Endothelial cell of umbilical vein (primary cell): Measurements from ENCODE around the gene AMT. TPM values are rescaled to one million over a fixed set of nuclear protein-coding genes. Genes with fewer than 3 reads are reported as not detected.
A peak's percentile ranks its signal among the peaks of the same experiment; 100 is the strongest.

ENCODE experiments used
- BruUV-seq: library from RNA; stranded (reverse); fragments of 400-500 nt; replicated peaks from 2 replicates; lab custom pipeline; 2021; lab: Mats Ljungman, UMichigan
- CTCF ChIA-PET: fragments of 300-600, 350-600 bp; sonication (Branson Sonifier 250); formaldehyde crosslinking; loops from one replicate; lab custom pipeline; 2021; ENCODE audit warnings: antibody characterized with exemption, inconsistent platforms; lab: Charles Lee
- POLR2A ChIA-PET: fragments of 300-600, 350-600 bp; sonication (Branson Sonifier 250); formaldehyde crosslinking; loops from one replicate; lab custom pipeline; 2021; ENCODE audit warnings: antibody characterized with exemption, inconsistent platforms; lab: Charles Lee
- DNase-seq: peaks from one replicate; pipeline ENCODE4 v3.0.0-alpha.2; 2011; ENCODE audit warnings: low read depth, low spot score
- FAIRE-seq: peaks from 2 replicates; lab custom pipeline; 2011; peaks lifted over from hg19 to GRCh38; lab: Jason Lieb, UNC
- H2AFZ ChIP-seq: 2 replicates; pipeline ENCODE4 v1.6.0; 2012; ENCODE audit warnings: low read depth, low read length, control low read depth, inconsistent platforms
- H3K27ac ChIP-seq: 2 replicates; pipeline ENCODE4 v1.5.1; 2011; ENCODE audit warnings: low read depth, mild to moderate bottlenecking, control low read depth, low read length, moderate library complexity; ENCODE audit not compliant: insufficient read depth
- H3K27me3 ChIP-seq, 2 experiments: 2 replicates each; pipeline versions ENCODE4 v1.6.0 to v1.6.1; 2011; ENCODE audit warnings: low read length in 2 of 2, mixed read lengths in 1 of 2; ENCODE audit not compliant: control insufficient read depth in 2 of 2, insufficient read depth in 2 of 2
- H3K36me3 ChIP-seq, 2 experiments: 2 replicates in 1 of 2; 3 replicates in 1 of 2; pipeline ENCODE4 v1.5.1; 2011; ENCODE audit warnings: low read length in 2 of 2, mild to moderate bottlenecking in 1 of 2, moderate library complexity in 1 of 2; ENCODE audit not compliant: control insufficient read depth in 2 of 2, insufficient read depth in 2 of 2; ENCODE audit errors: extremely low read depth in 1 of 2
- H3K4me1 ChIP-seq: 3 replicates; pipeline ENCODE4 v1.5.1; 2011; ENCODE audit warnings: mild to moderate bottlenecking, low read length; ENCODE audit not compliant: control insufficient read depth, insufficient read depth; ENCODE audit errors: extremely low read depth
- H3K4me2 ChIP-seq: 2 replicates; pipeline ENCODE4 v1.6.1; 2011; ENCODE audit warnings: low read length, control low read depth, mixed read lengths; ENCODE audit not compliant: insufficient read depth
- H3K4me3 ChIP-seq, 3 experiments: fragments of 200-600 bp in 1 of 3; sonication (generic), shearing (Covaris generic) in 1 of 3; replicated peaks in 1 of 3; 2 replicates each; pipeline ENCODE4 v1.5.1; 2011 to 2016; ENCODE audit warnings: control low read depth in 3 of 3, low read length in 3 of 3, mild to moderate bottlenecking in 2 of 3, inconsistent platforms in 1 of 3, low read depth in 1 of 3, moderate library complexity in 1 of 3; ENCODE audit not compliant: insufficient read depth in 1 of 3
- H3K79me2 ChIP-seq: 2 replicates; pipeline ENCODE4 v1.6.0; 2012; ENCODE audit warnings: low read length, inconsistent platforms; ENCODE audit not compliant: control insufficient read depth, insufficient read depth
- H3K9ac ChIP-seq: replicated peaks from 2 replicates; pipeline ENCODE3; 2011; ENCODE audit warnings: low read length, control low read depth; ENCODE audit not compliant: insufficient read depth; ENCODE audit errors: extremely low read depth
- H3K9me1 ChIP-seq: replicated peaks from 3 replicates; pipeline ENCODE4 v1.6.0; 2011; ENCODE audit warnings: mild to moderate bottlenecking, low read length; ENCODE audit not compliant: control insufficient read depth, insufficient read depth; ENCODE audit errors: extremely low read depth
- H3K9me3 ChIP-seq: replicated peaks from 2 replicates; pipeline ENCODE4 v1.5.1; 2012; ENCODE audit warnings: low read length, inconsistent platforms; ENCODE audit not compliant: control insufficient read depth, insufficient read depth
- H4K20me1 ChIP-seq: replicated peaks from 2 replicates; pipeline ENCODE3; 2011; ENCODE audit warnings: mild to moderate bottlenecking, low read length; ENCODE audit not compliant: control insufficient read depth, insufficient read depth; ENCODE audit errors: extremely low read depth
- EZH2 ChIP-seq: IDR thresholded peaks from 2 replicates; pipeline ENCODE4 v1.6.1; 2012; ENCODE audit warnings: borderline replicate concordance, low read depth, mild to moderate bottlenecking, moderate library complexity, low read length, inconsistent platforms; ENCODE audit not compliant: severe bottlenecking
- GATA2 ChIP-seq: IDR thresholded peaks from 2 replicates; pipeline ENCODE4 v1.7.0; 2011; ENCODE audit warnings: low read depth, mild to moderate bottlenecking, moderate library complexity, mixed read lengths, low read length; ENCODE audit not compliant: insufficient read length, insufficient read depth
- JUN ChIP-seq: IDR thresholded peaks from 2 replicates; pipeline ENCODE4 v1.6.1; 2011; ENCODE audit warnings: borderline replicate concordance, low read depth; ENCODE audit not compliant: insufficient read length, insufficient read depth
- MAX ChIP-seq: IDR thresholded peaks from 2 replicates; pipeline ENCODE4 v1.6.1; 2011; ENCODE audit not compliant: insufficient read depth, insufficient read length
- POLR2A ChIP-seq: IDR thresholded peaks from 2 replicates; pipeline ENCODE4 v1.6.1; 2012; ENCODE audit warnings: low read depth, mild to moderate bottlenecking, control low read depth, low read length
- POLR2AphosphoS5 ChIP-seq: IDR thresholded peaks from 2 replicates; pipeline ENCODE4 v1.6.1; 2012; ENCODE audit warnings: low read depth, mild to moderate bottlenecking, control low read depth, low read length, moderate library complexity; ENCODE audit not compliant: insufficient read depth
- dilution Hi-C: fragments of 300-500 bp; cut with MboI; formaldehyde crosslinking; loops from one replicate; pipeline ENCODE4 v1.15.0; 2019; ENCODE audit warnings: low sequenced_read_pairs; ENCODE audit not compliant: extremely low pct_ligation_motif_present
- intact Hi-C: fragments of 100-400 bp; cut with micrococcal nuclease; formaldehyde crosslinking; loops from one replicate; pipeline ENCODE4 v1.10.0; 2022
- polyA plus RNA-seq, 4 experiments: library from polyadenylated mRNA; depleted of rRNA in 3 of 4; stranded (reverse) in 3 of 4; unstranded in 1 of 4; fragments of >200 nt; gene quantifications; 2 replicates each; pipeline versions ENCODE4 v1.2.1 to v1.2.3, GENCODE V29; 2011 to 2012; ENCODE audit warnings: missing spikeins in 1 of 4
- total RNA-seq: library from RNA; stranded (reverse); gene quantifications from 2 replicates; pipeline ENCODE4 v1.2.3, GENCODE V29; 2021
- TF ChIP-seq, protein P1 (sequence below), 2 donors: IDR thresholded peaks; 1 replicate in 1 of 2; 2 replicates in 1 of 2; pipeline ENCODE4 v1.5.1; 2011; ENCODE audit warnings: low read length in 2 of 2, mild to moderate bottlenecking in 2 of 2, moderate library complexity in 2 of 2, control low read depth in 1 of 2, inconsistent platforms in 1 of 2, low read depth in 1 of 2; ENCODE audit not compliant: insufficient read depth in 1 of 2; ENCODE audit errors: extremely low read depth in 1 of 2

AMT gene
- total and polyA plus RNA-seq, 2 donors (not counting 3 experiments of a cell fraction or from before 2014, with no cell fraction given): 4.4 to 9.0 TPM

DNA sequence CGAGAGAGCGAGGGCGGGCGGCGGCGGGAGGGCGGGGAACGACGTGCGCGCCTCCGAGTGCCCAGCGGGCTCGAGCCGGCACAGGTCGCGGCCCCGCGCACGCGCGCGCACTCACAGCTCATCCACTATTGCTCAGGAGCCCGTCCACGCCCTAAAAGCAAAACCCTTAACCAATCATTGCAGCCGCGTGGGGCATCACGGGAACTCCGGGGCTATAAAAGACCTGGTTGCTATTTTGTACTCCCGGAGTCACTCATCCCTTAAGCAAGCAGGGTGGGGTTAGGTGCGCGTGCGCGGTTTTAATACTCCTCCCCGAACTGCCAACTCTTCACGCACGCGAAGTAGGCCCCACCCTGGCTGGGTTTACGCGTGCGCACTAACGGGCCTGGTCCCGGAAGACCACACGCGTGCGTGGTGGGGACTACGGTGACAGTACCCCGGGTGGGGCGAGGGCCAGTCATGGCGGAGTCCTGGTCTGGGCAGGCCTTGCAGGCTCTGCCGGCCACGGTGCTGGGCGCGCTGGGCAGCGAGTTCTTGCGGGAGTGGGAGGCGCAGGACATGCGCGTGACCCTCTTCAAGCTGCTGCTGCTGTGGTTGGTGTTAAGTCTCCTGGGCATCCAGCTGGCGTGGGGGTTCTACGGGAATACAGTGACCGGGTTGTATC, 10.2 kb downstream of the AMT start, which contains the start of the genes RHOA and TCTA:
TSS of gene RHOA (minus strand) at position 9 of the 664 bp plus-strand sequence. CDS start 36,387 bp downstream, outside the sequence.
TSS of gene TCTA (plus strand) at position 456 of the 664 bp plus-strand sequence. CDS start at position 460, 4 bp downstream.
- peak; percentile 100 for DNase-seq
- Histone ChIP-seq H4K20me1 (peaks cover 16% of the 10 kb centered on the region), H3K36me3 (peaks cover 0 to 4% of the 10 kb centered on the region in 2 experiments), H3K4me3 (peak within 1 kb of the TSS; percentile 69 to 100 (median 99)), H3K79me2 (peaks cover 62% of the 10 kb centered on the region), H3K9ac (peak within 1 kb of the TSS; percentile 94), H3K27me3 (no peaks in the 10 kb centered on the region), H3K4me2 (peak within 1 kb of the TSS; percentile 99), H3K27ac (peak within 1 kb of the TSS; percentile 79), H3K4me1 (peaks cover 35% of the 10 kb centered on the region), H3K9me1 (no peaks in the 10 kb centered on the region), H3K9me3 (no peaks in the 10 kb centered on the region), H2AFZ (peak within 1 kb of the TSS; percentile 38)
- CTCF ChIA-PET: interaction anchor here (0.7 to 2.0 kb wide), 11 partner anchors 14 to 390 kb away, joined by 3 to 13 read pairs (median 4); partner anchors contain the start of genes GPX1, NDUFAF3, NICN1 and USP4
- intact Hi-C loops (loop anchor here (1.0 to 5.0 kb wide), 5 partner anchors 17 to 320 kb away; partner anchors contain the start of genes GPX1, NICN1, QRICH1 and USP4), dilution Hi-C loops (no loop called here)
- FAIRE-seq: peak; percentile 98
- TF ChIP-seq POLR2A (peak; percentile 99), EZH2 (no peak), MAX (peak; percentile 26), POLR2AphosphoS5 (peak; percentile 98), GATA2 (no peak), JUN (no peak)
- TF ChIP-seq, protein P1, sequence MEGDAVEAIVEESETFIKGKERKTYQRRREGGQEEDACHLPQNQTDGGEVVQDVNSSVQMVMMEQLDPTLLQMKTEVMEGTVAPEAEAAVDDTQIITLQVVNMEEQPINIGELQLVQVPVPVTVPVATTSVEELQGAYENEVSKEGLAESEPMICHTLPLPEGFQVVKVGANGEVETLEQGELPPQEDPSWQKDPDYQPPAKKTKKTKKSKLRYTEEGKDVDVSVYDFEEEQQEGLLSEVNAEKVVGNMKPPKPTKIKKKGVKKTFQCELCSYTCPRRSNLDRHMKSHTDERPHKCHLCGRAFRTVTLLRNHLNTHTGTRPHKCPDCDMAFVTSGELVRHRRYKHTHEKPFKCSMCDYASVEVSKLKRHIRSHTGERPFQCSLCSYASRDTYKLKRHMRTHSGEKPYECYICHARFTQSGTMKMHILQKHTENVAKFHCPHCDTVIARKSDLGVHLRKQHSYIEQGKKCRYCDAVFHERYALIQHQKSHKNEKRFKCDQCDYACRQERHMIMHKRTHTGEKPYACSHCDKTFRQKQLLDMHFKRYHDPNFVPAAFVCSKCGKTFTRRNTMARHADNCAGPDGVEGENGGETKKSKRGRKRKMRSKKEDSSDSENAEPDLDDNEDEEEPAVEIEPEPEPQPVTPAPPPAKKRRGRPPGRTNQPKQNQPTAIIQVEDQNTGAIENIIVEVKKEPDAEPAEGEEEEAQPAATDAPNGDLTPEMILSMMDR (IDR thresholded peaks at IDR 0.05; ENCODE audit: extremely low read depth in 1 of 2, insufficient read depth in 1 of 2, low read depth in 1 of 2, low read length in 2 of 2): no peak
- POLR2A ChIA-PET: interaction anchor here (0.6 to 2.0 kb wide), 13 partner anchors 9 to 318 kb away, joined by 3 to 14 read pairs (median 5); partner anchors contain the start of genes NICN1, QRICH1 and USP4
- TSS peak; percentile 69 for BruUV-seq
